RWPE1 (cell line): Measurements from ENCODE around the gene ILF3.

Source experiments
- CTCF ChIA-PET: fragments of 350-600 bp; sonication (Branson Sonifier 250); formaldehyde crosslinking; extraction: SDS; loops from one replicate; lab custom pipeline; 2021; lab: Yijun Ruan, JAX
- POLR2A ChIA-PET: fragments of 400-600 bp; formaldehyde crosslinking; extraction: SDS; loops from one replicate; lab custom pipeline; 2020; ENCODE audit warnings: antibody characterized with exemption; ENCODE audit not compliant: low non-redundant PET; lab: Yijun Ruan, JAX
- DNase-seq: peaks from one replicate; pipeline ENCODE4 v3.0.0; 2012; ENCODE audit warnings: low spot score
- H3K27ac ChIP-seq: fragments of 450-650 bp; 2 replicates; pipeline ENCODE4 v1.5.1; 2017
- TF ChIP-seq, protein P1 (sequence below): fragments of 450-650 bp; conservative IDR thresholded peaks from 2 replicates; pipeline ENCODE4 v1.5.1; 2017; ENCODE audit warnings: low read depth, mild to moderate bottlenecking

Gene ILF3

GRCh38 chr19:10625762-10626138 is 28.4 kb upstream of the ILF3 start:
- peak overlapping the region; percentile 86 for H3K27ac ChIP-seq
- TF ChIP-seq, protein P1, sequence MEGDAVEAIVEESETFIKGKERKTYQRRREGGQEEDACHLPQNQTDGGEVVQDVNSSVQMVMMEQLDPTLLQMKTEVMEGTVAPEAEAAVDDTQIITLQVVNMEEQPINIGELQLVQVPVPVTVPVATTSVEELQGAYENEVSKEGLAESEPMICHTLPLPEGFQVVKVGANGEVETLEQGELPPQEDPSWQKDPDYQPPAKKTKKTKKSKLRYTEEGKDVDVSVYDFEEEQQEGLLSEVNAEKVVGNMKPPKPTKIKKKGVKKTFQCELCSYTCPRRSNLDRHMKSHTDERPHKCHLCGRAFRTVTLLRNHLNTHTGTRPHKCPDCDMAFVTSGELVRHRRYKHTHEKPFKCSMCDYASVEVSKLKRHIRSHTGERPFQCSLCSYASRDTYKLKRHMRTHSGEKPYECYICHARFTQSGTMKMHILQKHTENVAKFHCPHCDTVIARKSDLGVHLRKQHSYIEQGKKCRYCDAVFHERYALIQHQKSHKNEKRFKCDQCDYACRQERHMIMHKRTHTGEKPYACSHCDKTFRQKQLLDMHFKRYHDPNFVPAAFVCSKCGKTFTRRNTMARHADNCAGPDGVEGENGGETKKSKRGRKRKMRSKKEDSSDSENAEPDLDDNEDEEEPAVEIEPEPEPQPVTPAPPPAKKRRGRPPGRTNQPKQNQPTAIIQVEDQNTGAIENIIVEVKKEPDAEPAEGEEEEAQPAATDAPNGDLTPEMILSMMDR: no peak
- CTCF ChIA-PET: interaction anchor here (1.4 kb wide), 1 partner anchor 45 kb away, joined by 8 read pairs; no protein-coding TSS in a partner anchor

GRCh38 chr19:10631874-10632273 is 22.3 kb upstream of the ILF3 start:
- ChIA-PET POLR2A (no interaction called here), CTCF (no interaction called here)
- TF ChIP-seq, protein P1: no peak
- no peak for DNase-seq
- no peak overlapping the region for H3K27ac ChIP-seq

More at GRCh38 chr19:10625762-10626138, 28.4 kb upstream of the ILF3 start:
- POLR2A ChIA-PET: no interaction called here
- peak; percentile 29 for DNase-seq

- ChIA-PET CTCF (interaction anchor here (0.7 to 1.3 kb wide), 2 partner anchors 10 to 218 kb away, joined by 4 to 8 read pairs; no protein-coding TSS in a partner anchor), POLR2A (no interaction called here)
- DNase-seq: no peak
- H3K27ac ChIP-seq: 0 out of 2 replicates have a peak overlapping the region, but pooled peaks have one; percentile 3
- TF ChIP-seq, protein P1: no peak
Observed at GRCh38 chr19:10634430-10634829, 19.7 kb upstream of the ILF3 start.

DNA sequence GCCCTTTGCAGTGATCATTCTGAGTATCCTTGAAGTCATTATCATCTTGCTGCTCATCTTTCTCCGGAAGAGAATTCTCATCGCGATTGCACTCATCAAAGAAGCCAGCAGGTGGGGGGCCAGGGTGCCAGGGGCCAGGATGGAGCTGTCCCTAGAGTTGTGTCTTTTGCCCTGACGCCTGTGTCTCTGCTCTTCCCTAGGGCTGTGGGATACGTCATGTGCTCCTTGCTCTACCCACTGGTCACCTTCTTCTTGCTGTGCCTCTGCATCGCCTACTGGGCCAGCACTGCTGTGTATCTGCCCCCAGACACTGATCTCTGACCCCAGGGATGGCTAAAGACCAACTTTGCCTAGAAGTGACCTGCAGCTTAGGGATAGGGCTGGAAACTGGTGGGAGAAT is 19.2 kb upstream of the ILF3 start:
- CTCF ChIA-PET: interaction anchor here (1.3 kb wide), 1 partner anchor 10 kb away, joined by 8 read pairs; no protein-coding TSS in a partner anchor
- TF ChIP-seq, protein P1: no peak
- POLR2A ChIA-PET: no interaction called here

GRCh38 chr19:10636304-10636972 is 17.7 kb upstream of the ILF3 start:
- TF ChIP-seq, protein P1: no peak
- H3K27ac ChIP-seq: no peak overlapping the region
- ChIA-PET CTCF (interaction anchor here (0.6 kb wide), 1 partner anchor 94 kb away, joined by 3 read pairs; no protein-coding TSS in a partner anchor), POLR2A (no interaction called here)
- DNase-seq: no peak

More for the DNA sequence above, 19.2 kb upstream of the ILF3 start:
- DNase-seq: no peak
- 0 out of 2 replicates have a peak overlapping the region, but pooled peaks have one; percentile 3 for H3K27ac ChIP-seq

GRCh38 chr19:10637894-10638293 is 16.3 kb upstream of the ILF3 start:
- H3K27ac ChIP-seq: no peak overlapping the region
- POLR2A ChIA-PET: no interaction called here
- TF ChIP-seq, protein P1: no peak
- CTCF ChIA-PET: interaction anchor here (1.5 kb wide), 1 partner anchor 56 kb away, joined by 5 read pairs; no protein-coding TSS in a partner anchor
- no peak for DNase-seq
